OCI-LY1 (cell line): ENCODE data around the gene SLC27A6.
"Not testable (repeated sequence)": the region's sequence is repeated elsewhere in the genome, so short reads cannot be mapped to it uniquely, and the experiment has no call there.

ENCODE experiments used
- H2AFZ ChIP-seq: fragments of 200-600 bp; sonication (generic), shearing (Covaris generic); 2 replicates; pipeline ENCODE4 v1.6.0; 2014; ENCODE audit warnings: antibody characterized with exemption, mild to moderate bottlenecking, low read length
- H3F3A ChIP-seq: fragments of 200-600 bp; sonication (generic), shearing (Covaris generic); 2 replicates; pipeline ENCODE4 v1.6.0; 2014; ENCODE audit warnings: mild to moderate bottlenecking, antibody characterized with exemption, low read length, moderate library complexity; ENCODE audit not compliant: insufficient read depth
- H3K27ac ChIP-seq: fragments of 200-600 bp; sonication (generic); 2 replicates; pipeline ENCODE4 v1.5.1; 2014; ENCODE audit warnings: low read length, mixed run types, mild to moderate bottlenecking, low read depth; ENCODE audit not compliant: poor library complexity, severe bottlenecking
- H3K27me3 ChIP-seq: fragments of 200-600 bp; sonication (generic); 2 replicates; pipeline ENCODE4 v1.6.0; 2014; ENCODE audit warnings: antibody characterized with exemption, mild to moderate bottlenecking, low read length, moderate library complexity; ENCODE audit not compliant: insufficient read depth
- H3K36me3 ChIP-seq: fragments of 200-600 bp; sonication (generic); 2 replicates; pipeline ENCODE4 v1.6.1; 2014; ENCODE audit warnings: mild to moderate bottlenecking, antibody characterized with exemption, low read length, moderate library complexity, mixed read lengths; ENCODE audit not compliant: insufficient read depth
- H3K4me1 ChIP-seq: fragments of 200-600 bp; sonication (generic); 2 replicates; pipeline ENCODE4 v1.5.1; 2014; ENCODE audit warnings: mild to moderate bottlenecking, low read length, moderate library complexity; ENCODE audit not compliant: insufficient read depth, severe bottlenecking
- H3K4me2 ChIP-seq: fragments of 200-600 bp; sonication (generic), shearing (Covaris generic); 2 replicates; pipeline ENCODE4 v1.6.1; 2014; ENCODE audit warnings: low read length
- H3K4me3 ChIP-seq: fragments of 200-600 bp; sonication (generic); 2 replicates; pipeline ENCODE4 v1.5.1; 2014; ENCODE audit warnings: low read length, low read depth, mild to moderate bottlenecking, mixed read lengths; ENCODE audit not compliant: poor library complexity, severe bottlenecking
- H3K79me2 ChIP-seq: fragments of 200-600 bp; shearing (Covaris generic); 2 replicates; pipeline ENCODE4 v1.6.1; 2016; ENCODE audit warnings: mixed run types, low read length, mixed read lengths; ENCODE audit not compliant: insufficient read depth
- H3K9ac ChIP-seq: fragments of 200-600 bp; sonication (generic), shearing (Covaris generic); 2 replicates; pipeline ENCODE4 v1.6.1; 2014; ENCODE audit warnings: mild to moderate bottlenecking, low read length, mixed read lengths
- H3K9me2 ChIP-seq: fragments of 200-600 bp; sonication (generic), shearing (Covaris generic); 2 replicates; pipeline ENCODE4 v1.6.1; 2014; ENCODE audit warnings: low read depth, mild to moderate bottlenecking, low read length, mixed read lengths
- H3K9me3 ChIP-seq: fragments of 200-600 bp; shearing (Covaris generic); 2 replicates; pipeline ENCODE4 v1.6.1; 2014; ENCODE audit warnings: low read length, mixed read lengths
- H4K20me1 ChIP-seq: fragments of 200-600 bp; sonication (generic), shearing (Covaris generic); 2 replicates; pipeline ENCODE4 v1.6.0; 2016; ENCODE audit warnings: mild to moderate bottlenecking, low read length; ENCODE audit not compliant: insufficient read depth
- EZH2 ChIP-seq: fragments of 200-600 bp; sonication (generic), shearing (Covaris generic); IDR thresholded peaks from 2 replicates; pipeline ENCODE4 v1.8.0; 2017; ENCODE audit warnings: borderline replicate concordance, mixed run types, mild to moderate bottlenecking, antibody characterized with exemption, low read length, moderate library complexity, mixed read lengths
- TF ChIP-seq, protein P1 (sequence below): fragments of 200-600 bp; sonication (generic), shearing (Covaris generic); IDR thresholded peaks from 2 replicates; pipeline ENCODE4 v1.5.1; 2017; ENCODE audit warnings: mild to moderate bottlenecking, antibody characterized with exemption, low read length, moderate library complexity, mixed read lengths

SLC27A6 gene

DNA sequence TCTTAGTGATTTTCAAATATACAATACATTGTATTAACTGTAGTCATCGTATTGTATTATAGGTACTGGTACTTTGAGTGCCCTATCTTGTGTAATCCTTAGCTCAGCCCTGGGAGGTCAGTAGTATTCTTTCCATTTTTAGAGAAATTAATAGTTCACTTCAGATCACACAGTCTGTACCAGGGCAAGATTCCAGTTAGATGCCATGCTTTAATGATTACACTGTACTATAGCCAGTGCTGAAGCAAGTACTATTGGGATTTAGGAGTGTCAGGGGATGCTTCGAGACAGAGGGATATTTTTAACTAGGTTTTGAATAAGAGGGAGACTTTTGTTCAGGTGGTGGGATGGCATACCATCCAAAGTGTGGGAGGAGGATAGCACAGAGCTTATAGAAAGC is 41.0 kb upstream of the SLC27A6 start:
- Histone ChIP-seq H3K4me3 (no peak overlapping the region), H3K27me3 (no peaks in the 10 kb centered on the region), H3K9ac (no peak overlapping the region), H3K9me3 (no peaks in the 10 kb centered on the region), H3K79me2 (no peaks in the 10 kb centered on the region), H3K36me3 (no peaks in the 10 kb centered on the region), H3K27ac (no peak overlapping the region), H3F3A (no peaks in the 10 kb centered on the region), H2AFZ (no peak overlapping the region), H3K4me2 (no peak overlapping the region), H4K20me1 (no peaks in the 10 kb centered on the region), H3K9me2 (no peaks in the 10 kb centered on the region), H3K4me1 (peaks cover 8% of the 10 kb centered on the region)
- no peak for TF ChIP-seq EZH2
- TF ChIP-seq, protein P1, sequence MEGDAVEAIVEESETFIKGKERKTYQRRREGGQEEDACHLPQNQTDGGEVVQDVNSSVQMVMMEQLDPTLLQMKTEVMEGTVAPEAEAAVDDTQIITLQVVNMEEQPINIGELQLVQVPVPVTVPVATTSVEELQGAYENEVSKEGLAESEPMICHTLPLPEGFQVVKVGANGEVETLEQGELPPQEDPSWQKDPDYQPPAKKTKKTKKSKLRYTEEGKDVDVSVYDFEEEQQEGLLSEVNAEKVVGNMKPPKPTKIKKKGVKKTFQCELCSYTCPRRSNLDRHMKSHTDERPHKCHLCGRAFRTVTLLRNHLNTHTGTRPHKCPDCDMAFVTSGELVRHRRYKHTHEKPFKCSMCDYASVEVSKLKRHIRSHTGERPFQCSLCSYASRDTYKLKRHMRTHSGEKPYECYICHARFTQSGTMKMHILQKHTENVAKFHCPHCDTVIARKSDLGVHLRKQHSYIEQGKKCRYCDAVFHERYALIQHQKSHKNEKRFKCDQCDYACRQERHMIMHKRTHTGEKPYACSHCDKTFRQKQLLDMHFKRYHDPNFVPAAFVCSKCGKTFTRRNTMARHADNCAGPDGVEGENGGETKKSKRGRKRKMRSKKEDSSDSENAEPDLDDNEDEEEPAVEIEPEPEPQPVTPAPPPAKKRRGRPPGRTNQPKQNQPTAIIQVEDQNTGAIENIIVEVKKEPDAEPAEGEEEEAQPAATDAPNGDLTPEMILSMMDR = no peak

DNA sequence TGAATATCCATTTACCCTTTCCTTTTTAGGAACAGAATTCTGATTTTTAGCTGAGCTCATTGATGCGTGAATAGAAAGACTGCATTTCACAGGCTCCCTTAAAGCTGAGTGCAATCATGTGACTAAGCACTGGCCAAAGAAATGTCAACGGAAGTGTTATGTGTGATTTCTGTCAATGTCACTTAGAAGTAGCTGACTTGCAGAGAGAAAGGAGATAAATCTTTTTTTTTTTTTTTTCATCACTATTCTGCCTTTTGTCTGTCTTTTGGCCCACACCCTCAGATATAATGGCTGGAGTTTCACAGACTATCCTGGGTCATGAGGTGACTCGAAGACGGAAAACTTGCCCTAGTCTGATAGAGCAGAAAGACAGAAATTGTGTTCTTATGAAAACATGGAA is 39.3 kb upstream of the SLC27A6 start:
- Histone ChIP-seq H3K4me3 (no peak overlapping the region), H3K9me2 (no peaks in the 10 kb centered on the region), H3K9ac (no peak overlapping the region), H3K4me1 (peaks cover 8% of the 10 kb centered on the region), H3K27me3 (no peaks in the 10 kb centered on the region), H3K9me3 (no peaks in the 10 kb centered on the region), H3F3A (no peaks in the 10 kb centered on the region), H3K36me3 (no peaks in the 10 kb centered on the region), H3K79me2 (no peaks in the 10 kb centered on the region), H4K20me1 (no peaks in the 10 kb centered on the region), H2AFZ (no peak overlapping the region), H3K4me2 (no peak overlapping the region), H3K27ac (no peak overlapping the region)
- TF ChIP-seq, protein P1 = no peak
- TF ChIP-seq EZH2 = no peak

DNA sequence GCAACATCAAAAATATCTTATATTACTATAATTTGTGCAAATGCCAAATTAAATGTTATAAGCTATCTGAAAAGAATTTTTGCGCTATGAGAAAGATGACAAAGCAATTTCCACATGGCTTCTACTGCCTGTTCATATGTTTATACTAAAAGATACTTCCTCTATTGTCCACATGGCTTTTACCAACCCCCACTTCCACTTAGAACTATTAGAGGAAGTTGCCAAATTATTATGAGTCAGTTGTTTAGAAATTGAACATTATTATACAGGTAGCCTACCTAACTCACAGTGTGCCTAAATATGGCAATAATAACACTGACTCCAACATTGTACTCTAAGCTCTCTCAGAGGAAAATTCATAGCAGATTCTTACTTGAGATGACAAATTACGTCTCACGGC is 37.6 kb upstream of the SLC27A6 start:
- Histone ChIP-seq H3K36me3 (no peaks in the 10 kb centered on the region), H3K9me2 (no peaks in the 10 kb centered on the region), H3K4me1 (peaks cover 8% of the 10 kb centered on the region), H3K4me3 (no peak overlapping the region), H3K27ac (no peak overlapping the region), H3F3A (no peaks in the 10 kb centered on the region), H2AFZ (0 out of 2 replicates have a peak overlapping the region, but pooled peaks have one; percentile 41), H3K9me3 (no peaks in the 10 kb centered on the region), H3K27me3 (no peaks in the 10 kb centered on the region; the same call in 1 of the 2 replicates), H3K4me2 (no peak overlapping the region), H3K9ac (no peak overlapping the region), H3K79me2 (no peaks in the 10 kb centered on the region), H4K20me1 (no peaks in the 10 kb centered on the region)
- TF ChIP-seq, protein P1 = no peak
- no peak for TF ChIP-seq EZH2

DNA sequence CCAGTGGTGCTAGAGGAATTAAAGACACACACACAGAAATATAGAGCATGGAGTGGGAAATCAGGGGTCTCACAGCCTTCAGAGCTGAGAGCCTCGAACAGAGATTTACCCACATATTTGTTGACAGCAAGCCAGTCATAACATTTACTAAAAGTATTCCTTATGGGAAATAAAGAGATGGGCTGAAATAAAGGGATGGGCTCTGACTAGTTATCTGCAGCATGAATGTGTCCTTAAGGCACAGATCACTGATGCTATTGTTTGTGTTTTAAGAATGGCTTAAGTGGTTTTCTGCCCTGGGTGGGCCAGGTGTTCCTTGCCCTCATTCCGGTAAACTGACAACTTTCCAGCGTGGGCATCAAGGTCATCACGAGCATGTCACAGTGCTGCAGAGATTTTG is 33.1 kb upstream of the SLC27A6 start:
- H3K27ac ChIP-seq, H3K9ac ChIP-seq, H3K79me2 ChIP-seq, H3K9me3 ChIP-seq, H3K36me3 ChIP-seq, H2AFZ ChIP-seq, H3K9me2 ChIP-seq, H4K20me1 ChIP-seq, H3K27me3 ChIP-seq, H3F3A ChIP-seq, H3K4me1 ChIP-seq, H3K4me3 ChIP-seq, H3K4me2 ChIP-seq: not testable (repeated sequence)

DNA sequence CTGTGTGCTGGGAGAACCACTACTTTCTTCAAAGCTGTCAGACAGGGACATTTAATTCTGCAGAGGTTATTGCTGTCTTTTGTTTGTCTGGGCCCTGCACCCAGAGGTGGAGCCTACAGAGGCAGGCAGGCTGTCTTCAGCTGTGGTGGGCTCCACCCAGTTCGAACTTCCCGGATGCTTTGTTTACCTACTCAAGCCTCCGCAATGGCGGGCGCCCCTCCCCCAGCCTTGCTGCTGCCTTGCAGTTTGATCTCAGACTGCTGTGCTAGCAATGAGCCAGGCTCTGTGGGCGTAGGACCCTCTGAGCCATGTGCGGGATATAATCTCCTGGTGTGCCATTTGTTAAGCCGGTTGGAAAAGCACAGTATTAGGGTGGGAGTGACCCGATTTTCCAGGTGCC is 22.2 kb upstream of the SLC27A6 start:
- H3K27me3 ChIP-seq, H3K27ac ChIP-seq, H3K9me3 ChIP-seq, H3K4me1 ChIP-seq, H3K79me2 ChIP-seq, H2AFZ ChIP-seq, H3K4me3 ChIP-seq, H3K9ac ChIP-seq, H4K20me1 ChIP-seq, H3F3A ChIP-seq, H3K36me3 ChIP-seq, H3K9me2 ChIP-seq, H3K4me2 ChIP-seq: not testable (repeated sequence)
